ENCODE measurements around the gene ZC3HAV1L.
"Not testable (repeated sequence)": the region's sequence is repeated elsewhere in the genome, so short reads cannot be mapped to it uniquely, and the experiment has no call there.

Gene ZC3HAV1L

GRCh38 chr7:139029353-139029752, 6.5 kb downstream of the ZC3HAV1L start:
- DNase-seq = no peak
- intact Hi-C loops (cut with DNase I) = no loop called here

GRCh38 chr7:139026551-139026950, 9.3 kb downstream of the ZC3HAV1L start:
- intact Hi-C loops (cut with DNase I) = no loop called here
- DNase-seq = no peak

- DNase-seq; intact Hi-C loops (cut with DNase I): not testable (repeated sequence)
Measured at GRCh38 chr7:139025861-139026260, 10.0 kb downstream of the ZC3HAV1L start.

- intact Hi-C loops (cut with DNase I) = no loop called here
- no peak for DNase-seq
Measured at GRCh38 chr7:139023076-139023475, 12.8 kb downstream of the ZC3HAV1L start.

DNA sequence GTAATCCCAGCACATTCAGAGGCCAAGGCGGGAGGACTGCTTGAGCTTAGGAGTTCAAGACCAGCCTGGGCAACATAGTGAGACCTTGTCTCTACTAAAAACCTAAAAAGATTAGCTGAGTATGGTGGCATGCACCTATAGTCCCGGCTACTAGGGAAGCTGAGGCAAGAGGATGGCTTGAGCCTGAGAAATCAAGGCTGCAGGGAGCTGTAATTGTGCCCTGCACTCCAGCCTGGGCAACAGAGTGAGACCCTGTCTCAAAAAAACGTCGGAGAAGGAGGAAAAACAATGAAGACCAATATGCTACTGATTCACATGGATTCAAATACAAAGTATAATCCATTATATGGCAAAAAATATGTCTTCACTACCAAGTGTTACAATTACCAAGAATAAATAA, 13.6 kb downstream of the ZC3HAV1L start:
- DNase-seq = no peak
- intact Hi-C loops (cut with DNase I) = no loop called here

DNA sequence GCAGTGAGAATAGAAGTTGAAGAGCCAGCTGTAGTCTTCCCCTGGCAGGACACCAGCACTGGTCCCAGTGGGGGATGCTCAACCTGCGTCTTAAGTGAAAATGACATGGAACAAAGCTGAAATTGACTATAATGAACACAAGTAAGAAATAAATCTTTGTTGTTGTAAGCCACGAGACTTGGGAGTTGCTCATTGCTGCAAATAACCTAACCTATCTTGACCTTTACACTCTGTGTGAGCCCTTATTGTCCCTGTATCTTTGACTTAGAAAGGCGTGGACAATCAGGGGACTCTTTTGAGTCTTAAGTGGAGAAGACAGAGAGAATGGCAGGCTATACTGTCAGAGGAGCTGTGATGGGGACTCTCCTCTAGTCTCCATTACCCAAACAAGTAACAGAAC, 16.9 kb downstream of the ZC3HAV1L start:
- intact Hi-C loops (cut with DNase I) = loop anchor here (10.0 kb wide), 1 partner anchor 56 kb away; no protein-coding TSS in a partner anchor
- no peak for DNase-seq

DNA sequence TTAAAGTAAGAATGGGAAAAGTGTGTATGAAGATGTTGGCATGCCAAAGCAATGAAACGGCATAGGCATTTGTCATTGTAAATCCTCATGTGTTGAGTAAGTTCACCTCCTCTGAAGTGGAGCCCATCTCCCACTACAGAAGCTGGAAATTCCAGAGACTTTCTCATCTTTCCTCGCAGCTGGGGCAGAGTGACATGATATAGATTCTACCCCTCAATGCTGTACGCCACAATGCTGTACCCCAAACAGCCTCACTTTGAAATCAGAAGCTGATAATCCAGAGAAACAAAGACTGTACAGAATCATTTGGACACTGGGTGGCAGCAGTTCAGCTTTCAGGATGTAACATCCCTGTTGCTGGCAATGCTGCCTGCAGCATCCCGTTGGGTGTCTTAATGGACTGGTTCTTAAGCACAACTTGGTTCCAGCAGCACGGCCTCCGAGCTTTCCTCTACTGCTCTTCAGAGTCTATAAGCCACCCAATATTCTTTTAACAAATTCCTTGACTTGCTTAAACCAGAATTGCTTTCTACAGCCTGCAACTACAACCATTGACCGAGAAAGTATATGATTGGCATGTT, 18.8 kb downstream of the ZC3HAV1L start:
- intact Hi-C loops (cut with DNase I) = loop anchor here (10.0 kb wide), 1 partner anchor 58 kb away; no protein-coding TSS in a partner anchor
- DNase-seq = peak; percentile 41 to 89 (median 72)

GRCh38 chr7:139011373-139011772, 24.5 kb downstream of the ZC3HAV1L start:
- intact Hi-C loops (cut with DNase I) = loop anchor here (10.0 kb wide), 1 partner anchor 63 kb away; no protein-coding TSS in a partner anchor
- DNase-seq = no peak

GRCh38 chr7:139004321-139005090, 31.3 kb downstream of the ZC3HAV1L start:
- DNase-seq = no peak
- intact Hi-C loops (cut with DNase I) = no loop called here

DNA sequence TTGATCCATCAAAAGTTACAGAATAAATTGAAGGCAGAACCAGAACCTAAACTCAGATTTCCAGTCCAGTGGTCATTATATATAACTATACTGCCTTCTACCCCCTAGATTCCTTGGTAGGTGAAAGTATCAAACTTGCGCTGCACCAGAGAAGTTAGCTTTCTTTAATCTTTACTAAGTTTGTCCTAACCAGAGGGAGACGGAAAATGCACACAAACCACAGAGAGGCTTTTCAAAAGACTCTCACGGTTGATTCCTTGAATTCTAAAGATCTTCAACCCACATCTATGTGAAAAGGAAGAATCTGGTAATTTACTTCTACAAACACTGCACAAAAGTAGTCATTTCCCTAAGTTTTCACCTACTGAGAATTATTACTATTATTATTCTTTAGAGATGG, 36.4 kb downstream of the ZC3HAV1L start:
- intact Hi-C loops (cut with DNase I) = no loop called here
- DNase-seq = no peak

- intact Hi-C loops (cut with DNase I) = no loop called here
- DNase-seq = no peak
Measured at GRCh38 chr7:138992052-138992531, 43.8 kb downstream of the ZC3HAV1L start.

DNA sequence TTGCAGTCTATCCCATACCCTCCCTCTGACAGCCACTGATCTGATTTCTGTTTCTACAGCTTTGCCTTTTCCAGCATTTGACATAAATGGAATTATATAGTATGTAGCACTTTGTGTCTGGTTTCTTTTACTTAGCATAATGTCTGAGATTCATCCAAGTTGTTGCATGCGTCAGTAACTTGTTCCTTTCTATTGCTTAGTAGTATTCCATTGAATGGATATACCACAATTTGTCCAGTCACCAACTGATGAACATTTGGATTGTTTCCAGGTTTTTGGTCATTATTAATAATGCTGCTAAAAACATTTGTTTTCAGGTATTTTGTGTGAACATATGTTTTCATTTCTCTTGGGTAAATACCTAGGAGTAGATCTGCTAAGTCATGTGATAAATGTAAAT, 48.2 kb downstream of the ZC3HAV1L start:
- intact Hi-C loops (cut with DNase I) = no loop called here
- no peak for DNase-seq

DNA sequence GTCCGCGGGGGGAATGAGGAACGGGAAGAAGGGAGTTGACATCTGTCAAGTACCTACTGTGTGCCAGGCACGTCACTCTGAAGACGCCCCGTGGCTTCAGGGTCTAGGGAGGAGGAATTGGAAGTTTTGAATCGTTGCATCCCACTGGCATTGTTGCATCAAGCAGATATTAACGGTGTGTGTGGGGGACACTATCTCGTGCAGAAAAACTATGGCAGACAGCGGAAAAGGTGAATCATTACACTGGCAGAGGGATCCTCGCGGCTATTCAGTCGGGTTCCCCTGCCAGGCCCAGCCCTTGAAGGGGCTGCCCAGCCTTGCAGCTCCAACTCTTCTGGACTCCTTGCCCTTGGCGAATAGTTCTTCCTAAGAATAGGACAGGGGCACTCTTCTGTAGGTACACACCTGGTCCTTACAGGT, 53.6 kb downstream of the ZC3HAV1L start:
- no peak for DNase-seq
- intact Hi-C loops (cut with DNase I) = no loop called here

- DNase-seq = peak in 31 of 42 donors; percentile 18 to 69 (median 49)
- intact Hi-C loops (cut with DNase I) = no loop called here
Measured at GRCh38 chr7:138981332-138982203, 54.3 kb downstream of the ZC3HAV1L start, which contains the start of gene KIAA1549. KIAA1549 (minus strand) TSS chr7:138981389; CDS start chr7:138981269, 120 bp downstream.

GRCh38 chr7:138980563-138981291, 55.1 kb downstream of the ZC3HAV1L start:
- intact Hi-C loops (cut with DNase I) = no loop called here
- DNase-seq = peak in 11 of 42 donors; percentile 16 to 55 (median 29)

- intact Hi-C loops (cut with DNase I) = no loop called here
- peak in 1 of 42 donors; percentile 36 for DNase-seq
Measured at GRCh38 chr7:138979988-138980562, 55.8 kb downstream of the ZC3HAV1L start.

DNA sequence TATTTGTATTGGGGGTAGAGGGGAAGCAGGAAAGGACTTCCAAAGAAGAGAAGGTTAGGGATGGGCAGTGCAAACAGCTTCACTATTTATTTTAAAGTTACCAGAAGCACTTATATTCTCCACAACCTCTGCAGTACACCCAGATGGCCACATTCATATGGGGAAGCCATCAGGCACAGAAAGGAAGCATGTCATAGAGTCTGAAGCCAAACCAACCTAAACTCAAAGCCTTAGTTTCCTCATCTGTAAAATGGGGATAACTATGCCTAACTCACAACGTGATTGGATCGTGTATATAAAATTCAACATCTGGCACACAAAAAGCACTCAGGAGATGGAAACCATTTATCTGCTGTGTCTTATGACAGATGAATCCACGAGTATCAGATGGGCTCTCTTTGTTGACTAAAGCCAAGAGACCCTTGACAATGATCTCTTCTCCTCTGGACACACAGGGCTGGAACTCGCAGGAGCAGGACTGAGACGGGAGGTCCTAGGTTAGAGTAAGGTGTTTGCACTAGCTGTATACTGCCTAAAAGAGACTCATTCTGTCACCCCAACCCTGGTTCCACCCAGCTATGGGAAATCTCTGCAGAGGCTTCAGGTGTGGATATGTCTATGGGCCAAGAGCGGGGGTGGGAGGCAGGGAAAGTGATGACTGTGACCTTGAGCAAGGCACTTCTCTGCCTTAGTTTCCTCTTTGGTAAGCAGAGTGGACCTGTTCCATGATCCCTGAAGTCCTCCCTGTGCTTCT, 56.4 kb downstream of the ZC3HAV1L start:
- intact Hi-C loops (cut with DNase I) = no loop called here
- DNase-seq = peak in 1 of 42 donors; percentile 30

Measured in head of caudate nucleus (tissue), 42 donors.